ENCODE results near the gene SLC23A2. TPM values are rescaled to one million over a fixed set of nuclear protein-coding genes. Genes with fewer than 3 reads are reported as not detected.

Gene SLC23A2
- polyA plus RNA-seq, 3 donors = 3.3 to 28.4 (median 6.4) TPM

GRCh38 chr20:4862661-4863060 is 138.6 kb downstream of the SLC23A2 start:
- Histone ChIP-seq H3K9me3 (replicated peaks in 1 of 2; ENCODE audit: control insufficient read depth in 1 of 2, insufficient read depth in 1 of 2, low read length in 2 of 2) (no peaks in the 10 kb centered on the region), H3K9ac (ENCODE audit: insufficient read depth, low read length, poor library complexity, severe bottlenecking) (no peak overlapping the region), H3K27ac (ENCODE audit: low read depth in 1 of 2, low read length in 2 of 2) (no peak overlapping the region), H2AFZ (ENCODE audit: insufficient read depth, low read depth, low read length, poor library complexity, severe bottlenecking) (no peak overlapping the region), H3K36me3 (replicated peaks in 1 of 2; ENCODE audit: control insufficient read depth in 1 of 2, insufficient read depth in 2 of 2, low read length in 2 of 2) (peaks cover 89 to 98% of the 10 kb centered on the region in 2 donors), H3K4me3 (replicated peaks in 1 of 3; ENCODE audit: low read depth in 2 of 3, low read length in 3 of 3) (no peak overlapping the region), H4K20me1 (ENCODE audit: insufficient read depth, low read length) (peaks cover 2% of the 10 kb centered on the region), H3K79me2 (ENCODE audit: insufficient read depth, low read length) (no peaks in the 10 kb centered on the region), H3K4me1 (ENCODE audit: control insufficient read depth in 1 of 2, insufficient read depth in 2 of 2, low read length in 2 of 2) (no peaks in the 10 kb centered on the region), H3K4me2 (replicated peaks; ENCODE audit: extremely low read depth, low read length, poor library complexity, severe bottlenecking) (no peak overlapping the region), H3K27me3 (ENCODE audit: control insufficient read depth in 2 of 2, insufficient read depth in 2 of 2, low read length in 2 of 2) (no peaks in the 10 kb centered on the region)
- DNase-seq = no peak
- WGBS (ENCODE audit: insufficient coverage) = 88% methylated on average over 12 of the region's 14 CpGs
- Mint-ChIP-seq H3K4me1 (no peaks in the 10 kb centered on the region), H3K4me3 (no peak overlapping the region), H3K27me3 (ENCODE audit: low read depth in 3 of 3) (peaks cover 0 to 3% (median 0%) of the 10 kb centered on the region in 3 donors), H3K27ac (no peak overlapping the region), H3K9me3 (no peaks in the 10 kb centered on the region), H3K36me3 (peaks cover 93 to 95% of the 10 kb centered on the region in 2 donors)
- TF ChIP-seq, protein P1, sequence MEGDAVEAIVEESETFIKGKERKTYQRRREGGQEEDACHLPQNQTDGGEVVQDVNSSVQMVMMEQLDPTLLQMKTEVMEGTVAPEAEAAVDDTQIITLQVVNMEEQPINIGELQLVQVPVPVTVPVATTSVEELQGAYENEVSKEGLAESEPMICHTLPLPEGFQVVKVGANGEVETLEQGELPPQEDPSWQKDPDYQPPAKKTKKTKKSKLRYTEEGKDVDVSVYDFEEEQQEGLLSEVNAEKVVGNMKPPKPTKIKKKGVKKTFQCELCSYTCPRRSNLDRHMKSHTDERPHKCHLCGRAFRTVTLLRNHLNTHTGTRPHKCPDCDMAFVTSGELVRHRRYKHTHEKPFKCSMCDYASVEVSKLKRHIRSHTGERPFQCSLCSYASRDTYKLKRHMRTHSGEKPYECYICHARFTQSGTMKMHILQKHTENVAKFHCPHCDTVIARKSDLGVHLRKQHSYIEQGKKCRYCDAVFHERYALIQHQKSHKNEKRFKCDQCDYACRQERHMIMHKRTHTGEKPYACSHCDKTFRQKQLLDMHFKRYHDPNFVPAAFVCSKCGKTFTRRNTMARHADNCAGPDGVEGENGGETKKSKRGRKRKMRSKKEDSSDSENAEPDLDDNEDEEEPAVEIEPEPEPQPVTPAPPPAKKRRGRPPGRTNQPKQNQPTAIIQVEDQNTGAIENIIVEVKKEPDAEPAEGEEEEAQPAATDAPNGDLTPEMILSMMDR (IDR thresholded peaks at IDR 0.05) = no peak
- intact Hi-C loops (cut with micrococcal nuclease) = no loop called here

DNA sequence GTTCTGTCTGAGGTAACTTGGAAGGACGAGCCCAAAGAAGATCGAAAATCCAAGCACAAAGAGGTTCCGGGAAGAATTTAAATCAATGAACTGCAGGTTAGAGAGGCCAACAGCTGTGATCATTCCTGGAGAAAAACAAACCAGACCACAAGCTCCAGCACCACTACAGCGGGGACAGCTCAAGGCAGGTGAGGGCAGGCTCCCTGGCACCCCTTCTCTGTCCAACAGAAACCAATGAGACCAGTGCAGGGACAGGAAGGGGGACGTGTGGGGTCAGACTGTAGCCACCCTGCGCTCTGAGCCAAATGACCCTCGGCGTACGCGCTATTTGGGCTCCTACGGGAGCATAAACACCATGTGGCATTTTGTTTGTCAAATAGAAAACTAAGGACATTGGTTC is 139.3 kb downstream of the SLC23A2 start:
- intact Hi-C loops (cut with micrococcal nuclease) = no loop called here
- no peaks in the 10 kb centered on the region for H3K4me1 ChIP-seq (ENCODE audit: control insufficient read depth in 1 of 2, insufficient read depth in 2 of 2, low read length in 2 of 2)
- Mint-ChIP-seq H3K4me3 (no peak overlapping the region), H3K9me3 (no peaks in the 10 kb centered on the region), H3K4me1 (no peaks in the 10 kb centered on the region), H3K36me3 (peaks cover 93 to 95% of the 10 kb centered on the region in 2 donors), H3K27me3 (ENCODE audit: low read depth in 3 of 3) (peaks cover 0 to 3% (median 0%) of the 10 kb centered on the region in 3 donors), H3K27ac (peak overlapping the region in 2 of 7 donors; percentile 4 to 40)
- no peak for DNase-seq
- no peak overlapping the region for H3K9ac ChIP-seq (ENCODE audit: insufficient read depth, low read length, poor library complexity, severe bottlenecking)
- peaks cover 2% of the 10 kb centered on the region for H4K20me1 ChIP-seq (ENCODE audit: insufficient read depth, low read length)
- whole genome bisulfite sequencing (ENCODE audit: insufficient coverage) = 60% methylated on average over 2 of the region's 11 CpGs
- TF ChIP-seq, protein P1 (IDR thresholded peaks at IDR 0.05) = no peak
- no peaks in the 10 kb centered on the region for H3K79me2 ChIP-seq (ENCODE audit: insufficient read depth, low read length)
- no peak overlapping the region for H3K4me3 ChIP-seq (replicated peaks in 1 of 3; ENCODE audit: low read depth in 2 of 3, low read length in 3 of 3)
- H3K27ac ChIP-seq (ENCODE audit: low read depth in 1 of 2, low read length in 2 of 2) = no peak overlapping the region
- no peaks in the 10 kb centered on the region for H3K9me3 ChIP-seq (replicated peaks in 1 of 2; ENCODE audit: control insufficient read depth in 1 of 2, insufficient read depth in 1 of 2, low read length in 2 of 2)
- peaks cover 88 to 98% of the 10 kb centered on the region in 2 donors for H3K36me3 ChIP-seq (replicated peaks in 1 of 2; ENCODE audit: control insufficient read depth in 1 of 2, insufficient read depth in 2 of 2, low read length in 2 of 2)
- H3K4me2 ChIP-seq (replicated peaks; ENCODE audit: extremely low read depth, low read length, poor library complexity, severe bottlenecking) = no peak overlapping the region
- H2AFZ ChIP-seq (ENCODE audit: insufficient read depth, low read depth, low read length, poor library complexity, severe bottlenecking) = no peak overlapping the region
- no peaks in the 10 kb centered on the region for H3K27me3 ChIP-seq (ENCODE audit: control insufficient read depth in 2 of 2, insufficient read depth in 2 of 2, low read length in 2 of 2)
